ENCODE measurements around the gene SEC16A.

Gene SEC16A

DNA sequence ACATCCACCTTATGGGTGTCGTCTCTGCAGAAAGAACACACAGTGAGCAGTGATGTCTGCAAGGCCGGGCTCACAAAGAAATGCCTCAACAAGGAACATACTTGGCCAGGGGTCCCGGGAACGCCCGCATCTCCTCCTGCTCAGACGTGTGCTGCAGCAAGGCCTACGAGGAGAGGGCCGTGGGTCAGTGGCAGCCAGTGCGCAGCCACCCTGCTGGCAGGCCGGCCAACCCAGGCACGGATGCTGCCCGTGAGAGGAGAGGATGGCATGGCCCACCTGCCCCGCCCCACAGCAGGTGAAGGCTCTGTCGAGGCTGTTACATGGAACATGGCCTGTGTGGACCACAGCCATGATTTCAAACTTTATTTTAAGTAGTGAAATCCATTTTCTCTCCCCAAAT lies 19.3 kb downstream of the SEC16A start:
- TF ChIP-seq, protein P1, sequence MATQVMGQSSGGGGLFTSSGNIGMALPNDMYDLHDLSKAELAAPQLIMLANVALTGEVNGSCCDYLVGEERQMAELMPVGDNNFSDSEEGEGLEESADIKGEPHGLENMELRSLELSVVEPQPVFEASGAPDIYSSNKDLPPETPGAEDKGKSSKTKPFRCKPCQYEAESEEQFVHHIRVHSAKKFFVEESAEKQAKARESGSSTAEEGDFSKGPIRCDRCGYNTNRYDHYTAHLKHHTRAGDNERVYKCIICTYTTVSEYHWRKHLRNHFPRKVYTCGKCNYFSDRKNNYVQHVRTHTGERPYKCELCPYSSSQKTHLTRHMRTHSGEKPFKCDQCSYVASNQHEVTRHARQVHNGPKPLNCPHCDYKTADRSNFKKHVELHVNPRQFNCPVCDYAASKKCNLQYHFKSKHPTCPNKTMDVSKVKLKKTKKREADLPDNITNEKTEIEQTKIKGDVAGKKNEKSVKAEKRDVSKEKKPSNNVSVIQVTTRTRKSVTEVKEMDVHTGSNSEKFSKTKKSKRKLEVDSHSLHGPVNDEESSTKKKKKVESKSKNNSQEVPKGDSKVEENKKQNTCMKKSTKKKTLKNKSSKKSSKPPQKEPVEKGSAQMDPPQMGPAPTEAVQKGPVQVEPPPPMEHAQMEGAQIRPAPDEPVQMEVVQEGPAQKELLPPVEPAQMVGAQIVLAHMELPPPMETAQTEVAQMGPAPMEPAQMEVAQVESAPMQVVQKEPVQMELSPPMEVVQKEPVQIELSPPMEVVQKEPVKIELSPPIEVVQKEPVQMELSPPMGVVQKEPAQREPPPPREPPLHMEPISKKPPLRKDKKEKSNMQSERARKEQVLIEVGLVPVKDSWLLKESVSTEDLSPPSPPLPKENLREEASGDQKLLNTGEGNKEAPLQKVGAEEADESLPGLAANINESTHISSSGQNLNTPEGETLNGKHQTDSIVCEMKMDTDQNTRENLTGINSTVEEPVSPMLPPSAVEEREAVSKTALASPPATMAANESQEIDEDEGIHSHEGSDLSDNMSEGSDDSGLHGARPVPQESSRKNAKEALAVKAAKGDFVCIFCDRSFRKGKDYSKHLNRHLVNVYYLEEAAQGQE (IDR thresholded peaks at IDR 0.05; ENCODE audit: insufficient read depth in 1 of 2, low read depth in 2 of 2, low read length in 2 of 2) = no peak
- TF ChIP-seq FOXP2 (optimal IDR thresholded peaks at IDR 0.05; ENCODE audit: borderline replicate concordance, extremely low read depth, extremely low read length, insufficient read depth) (no peak), SIN3A (IDR thresholded peaks at IDR 0.05; ENCODE audit: borderline replicate concordance, insufficient read depth, low read length) (no peak), TAF1 (IDR thresholded peaks at IDR 0.05; ENCODE audit: borderline replicate concordance, insufficient read depth, low read length) (no peak), POLR2AphosphoS5 (IDR thresholded peaks at IDR 0.05; ENCODE audit: low read depth, low read length) (no peak)

- TF ChIP-seq FOXP2 (optimal IDR thresholded peaks at IDR 0.05; ENCODE audit: borderline replicate concordance, extremely low read depth, extremely low read length, insufficient read depth) (no peak), TAF1 (IDR thresholded peaks at IDR 0.05; ENCODE audit: borderline replicate concordance, insufficient read depth, low read length) (no peak), SIN3A (IDR thresholded peaks at IDR 0.05; ENCODE audit: borderline replicate concordance, insufficient read depth, low read length) (no peak), POLR2AphosphoS5 (IDR thresholded peaks at IDR 0.05; ENCODE audit: low read depth, low read length) (no peak)
- TF ChIP-seq, protein P1 (IDR thresholded peaks at IDR 0.05; ENCODE audit: insufficient read depth in 1 of 2, low read depth in 2 of 2, low read length in 2 of 2) = no peak
Observed at GRCh38 chr9:136462664-136463063, 20.2 kb downstream of the SEC16A start.

DNA sequence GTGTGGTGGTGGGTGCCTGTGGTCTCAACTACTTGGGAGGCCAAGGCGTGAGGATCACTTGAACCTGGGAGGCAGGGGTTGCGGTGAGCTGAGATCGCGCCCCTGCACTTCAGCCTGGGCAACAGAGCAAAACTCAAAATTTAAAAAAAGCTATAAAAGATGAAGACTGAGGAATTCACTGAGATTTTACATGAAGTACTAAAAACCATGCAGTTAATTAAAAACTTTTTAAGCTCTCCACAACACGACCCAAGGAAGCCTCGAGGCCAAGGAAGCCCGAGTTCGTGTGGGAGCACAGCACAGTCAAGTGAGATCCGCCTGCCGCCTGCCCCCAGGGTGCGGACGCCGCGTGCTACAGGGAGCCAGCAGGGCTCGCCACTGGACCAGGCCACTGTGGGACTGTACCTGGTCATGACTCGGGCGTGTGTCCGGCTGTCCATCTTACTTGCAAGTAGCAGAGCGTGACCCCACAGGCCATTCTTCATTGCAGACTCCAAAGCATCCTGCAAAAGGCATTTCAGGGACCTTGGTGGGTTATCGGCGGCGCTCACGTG lies 22.0 kb downstream of the SEC16A start:
- no peak for TF ChIP-seq FOXP2 (optimal IDR thresholded peaks at IDR 0.05; ENCODE audit: borderline replicate concordance, extremely low read depth, extremely low read length, insufficient read depth)
- no peak for TF ChIP-seq SIN3A (IDR thresholded peaks at IDR 0.05; ENCODE audit: borderline replicate concordance, insufficient read depth, low read length)
- no peak for TF ChIP-seq POLR2AphosphoS5 (IDR thresholded peaks at IDR 0.05; ENCODE audit: low read depth, low read length)
- TF ChIP-seq TAF1 (IDR thresholded peaks at IDR 0.05; ENCODE audit: borderline replicate concordance, insufficient read depth, low read length) = no peak
- TF ChIP-seq, protein P1 (IDR thresholded peaks at IDR 0.05; ENCODE audit: insufficient read depth in 1 of 2, low read depth in 2 of 2, low read length in 2 of 2) = no peak

DNA sequence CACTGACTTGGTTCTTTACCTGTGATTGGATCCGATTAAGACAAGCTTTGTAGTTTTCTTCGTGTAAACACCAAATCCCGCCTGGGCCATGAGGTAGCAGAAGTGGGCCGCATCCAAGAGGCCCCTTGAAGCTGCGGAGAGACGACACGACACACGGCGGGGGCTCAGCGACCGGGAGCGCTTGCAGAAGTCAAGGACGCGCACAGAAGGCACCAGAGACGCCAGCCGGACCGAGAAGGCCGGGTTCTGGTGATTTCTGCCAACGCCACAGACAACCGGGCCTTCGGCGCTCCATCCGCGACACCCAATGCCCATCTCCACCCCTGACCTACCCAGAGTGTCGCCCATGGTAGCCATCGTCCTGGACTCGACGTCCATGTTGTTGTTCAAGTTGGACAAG lies 23.4 kb downstream of the SEC16A start:
- TF ChIP-seq SIN3A (IDR thresholded peaks at IDR 0.05; ENCODE audit: borderline replicate concordance, insufficient read depth, low read length) (no peak), TAF1 (IDR thresholded peaks at IDR 0.05; ENCODE audit: borderline replicate concordance, insufficient read depth, low read length) (no peak), FOXP2 (optimal IDR thresholded peaks at IDR 0.05; ENCODE audit: borderline replicate concordance, extremely low read depth, extremely low read length, insufficient read depth) (no peak), POLR2AphosphoS5 (IDR thresholded peaks at IDR 0.05; ENCODE audit: low read depth, low read length) (no peak)
- TF ChIP-seq, protein P1 (IDR thresholded peaks at IDR 0.05; ENCODE audit: insufficient read depth in 1 of 2, low read depth in 2 of 2, low read length in 2 of 2) = no peak

Data from PFSK-1 (cell line).